NCI-H187 (cell line): ENCODE results near the gene APOOL.
A peak's percentile ranks its signal among the peaks of the same experiment; 100 is the strongest.
"Not testable (repeated sequence)": the region's sequence is repeated elsewhere in the genome, so short reads cannot be mapped to it uniquely, and the experiment has no call there.

Source experiments
- DNase-seq, 2 experiments: peaks; one replicate each; lab custom pipeline; 2025; lab: John Stamatoyannopoulos, UW

Gene APOOL, protein sequence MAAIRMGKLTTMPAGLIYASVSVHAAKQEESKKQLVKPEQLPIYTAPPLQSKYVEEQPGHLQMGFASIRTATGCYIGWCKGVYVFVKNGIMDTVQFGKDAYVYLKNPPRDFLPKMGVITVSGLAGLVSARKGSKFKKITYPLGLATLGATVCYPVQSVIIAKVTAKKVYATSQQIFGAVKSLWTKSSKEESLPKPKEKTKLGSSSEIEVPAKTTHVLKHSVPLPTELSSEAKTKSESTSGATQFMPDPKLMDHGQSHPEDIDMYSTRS

DNA sequence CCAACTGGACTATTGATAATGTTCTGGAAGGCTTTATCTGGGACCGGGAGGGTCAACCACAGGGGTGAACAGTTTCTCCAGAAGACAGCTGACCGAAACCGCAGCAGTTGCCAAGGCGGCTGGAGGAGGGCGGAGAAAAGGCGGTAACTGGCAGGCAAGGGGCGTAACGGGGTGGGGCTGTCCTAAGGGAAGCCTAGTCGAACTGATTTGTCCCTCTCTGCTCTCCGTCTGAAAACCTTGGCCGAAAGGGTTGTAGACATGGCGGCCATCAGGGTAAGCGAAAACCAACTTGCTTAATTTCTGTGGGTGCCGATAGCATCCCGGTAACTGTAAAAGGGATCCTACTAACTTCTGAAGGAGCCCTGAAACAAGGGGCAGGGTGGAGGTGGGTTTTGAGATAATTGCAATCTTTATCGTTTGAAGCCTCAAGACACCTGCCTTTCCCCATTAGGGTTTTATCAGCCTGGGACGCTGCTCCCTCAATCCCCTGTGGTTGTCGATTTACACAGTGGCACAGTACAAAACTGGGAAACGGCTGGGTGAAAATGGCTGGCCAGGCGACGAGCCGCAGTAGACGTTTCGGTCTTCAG, at the start of gene APOOL:
Gene APOOL, plus strand, starts transcription at position 223 of the 590 bp plus-strand sequence. Its CDS starts 36 bp downstream, at position 259.
- peak; percentile 70 to 82 for DNase-seq

DNA sequence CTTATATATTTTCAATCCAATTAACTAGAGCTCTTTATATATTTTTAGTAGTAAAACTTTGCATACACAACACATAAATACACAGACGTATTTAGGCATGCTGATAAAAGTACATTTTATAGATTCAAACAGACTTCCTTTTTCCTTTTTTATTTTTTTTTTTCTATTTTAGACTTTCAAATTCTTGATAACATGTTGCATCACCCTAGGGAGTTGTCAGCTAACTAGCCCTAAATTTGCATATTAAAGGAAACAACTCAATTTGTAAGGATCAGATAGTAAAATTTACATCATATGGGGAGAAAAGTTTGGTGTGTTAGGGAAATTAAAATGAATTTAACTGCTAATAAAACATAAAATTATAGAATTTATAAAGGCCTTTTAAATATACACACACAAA, 47.4 kb upstream of the APOOL start:
- DNase-seq: no peak

DNA sequence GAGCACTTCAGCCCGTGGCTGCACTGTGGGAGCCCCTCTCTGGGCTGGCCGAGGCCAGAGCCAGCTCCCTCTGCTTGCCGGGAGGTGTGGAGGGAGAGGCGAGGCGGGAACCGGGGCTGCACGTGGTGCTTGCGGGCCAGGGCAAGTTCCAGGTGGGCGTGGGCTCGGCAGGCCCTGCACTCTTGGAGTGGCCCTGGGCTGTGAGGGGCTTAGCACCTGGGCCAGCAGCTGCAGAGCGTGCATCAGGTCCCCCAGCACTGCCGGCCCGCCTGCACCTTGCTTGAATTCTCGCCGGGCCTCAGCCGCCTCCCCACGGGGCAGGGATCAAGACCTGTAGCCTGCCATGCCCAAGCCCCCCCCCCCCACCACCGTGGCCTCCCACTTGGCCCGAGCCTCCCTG, 28.9 kb upstream of the APOOL start:
- DNase-seq: no peak

DNA sequence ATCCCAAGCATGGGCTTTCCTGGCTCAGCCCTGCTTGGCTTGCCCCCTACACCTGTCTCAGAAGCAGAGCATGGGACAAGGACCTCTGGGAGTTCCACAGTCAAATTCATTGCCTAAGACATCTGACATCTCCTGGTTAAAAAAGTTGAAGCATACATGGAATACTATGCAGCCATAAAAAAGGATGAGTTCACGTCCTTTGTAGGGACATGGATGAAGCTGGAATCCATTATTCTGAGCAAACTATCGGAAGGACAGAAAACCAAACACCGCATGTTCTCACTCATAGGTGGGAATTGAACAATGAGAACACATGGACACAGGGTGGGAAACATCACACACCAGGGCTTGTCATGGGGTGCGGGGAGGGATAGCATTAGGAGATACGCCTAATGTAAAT, 11.9 kb upstream of the APOOL start:
- not testable (repeated sequence) for DNase-seq

DNA sequence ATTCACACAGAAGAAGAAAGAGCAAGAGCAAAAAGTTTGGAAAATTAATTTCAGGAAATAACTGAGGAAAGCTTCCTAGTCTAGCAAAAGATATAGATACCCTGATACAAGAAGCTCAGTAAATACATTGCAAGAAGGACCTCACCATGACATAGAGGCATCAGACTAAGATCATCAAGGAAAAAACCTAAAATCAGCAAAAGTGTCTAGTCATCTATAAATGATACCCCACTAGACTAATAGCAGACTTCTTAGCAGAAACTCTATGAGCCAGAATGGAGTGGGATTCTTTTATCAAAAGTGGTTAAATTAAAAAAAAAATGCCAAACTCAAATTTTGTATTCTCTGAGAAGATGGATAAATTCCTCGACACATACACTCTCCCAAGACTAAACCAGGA, 10.5 kb upstream of the APOOL start:
- no peak for DNase-seq

DNA sequence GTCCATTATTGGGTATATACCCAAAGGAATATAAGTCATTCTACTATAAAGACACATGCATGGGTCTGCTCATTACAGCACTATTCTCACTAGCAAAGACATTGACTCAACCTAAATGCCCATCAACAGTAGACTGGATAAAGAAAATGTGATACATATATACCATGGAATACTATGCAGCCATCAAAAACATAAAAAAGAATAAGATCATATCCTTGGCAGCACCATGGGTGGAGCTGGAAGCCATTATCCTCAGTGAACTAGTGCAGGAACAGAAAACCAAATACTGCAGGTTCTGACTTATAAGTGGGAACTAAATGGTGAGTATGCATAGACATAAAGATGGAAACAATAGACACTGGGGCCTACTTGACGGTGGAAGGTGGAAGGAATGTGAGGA, 2.3 kb upstream of the APOOL start:
- DNase-seq: no peak

DNA sequence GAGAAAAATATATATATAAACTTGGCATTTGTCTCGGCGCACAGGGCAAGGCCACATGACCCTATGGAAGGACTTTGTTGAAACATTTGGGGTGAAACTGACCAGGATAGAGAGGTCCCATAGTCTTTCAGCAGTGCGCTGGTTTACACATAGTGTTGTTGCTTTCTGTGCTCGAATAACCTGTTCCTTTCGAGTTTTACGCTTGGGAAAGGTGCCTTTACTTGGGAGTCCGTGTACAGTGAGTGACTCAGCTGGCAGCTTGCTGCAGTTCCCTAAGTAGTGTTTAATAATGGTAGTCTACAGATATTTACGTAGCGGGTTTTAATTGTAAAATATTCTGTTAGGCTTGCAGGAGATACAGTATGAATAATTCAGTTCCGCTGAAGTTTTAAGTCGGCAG, 578 bp downstream of the APOOL start:
- DNase-seq: no peak

DNA sequence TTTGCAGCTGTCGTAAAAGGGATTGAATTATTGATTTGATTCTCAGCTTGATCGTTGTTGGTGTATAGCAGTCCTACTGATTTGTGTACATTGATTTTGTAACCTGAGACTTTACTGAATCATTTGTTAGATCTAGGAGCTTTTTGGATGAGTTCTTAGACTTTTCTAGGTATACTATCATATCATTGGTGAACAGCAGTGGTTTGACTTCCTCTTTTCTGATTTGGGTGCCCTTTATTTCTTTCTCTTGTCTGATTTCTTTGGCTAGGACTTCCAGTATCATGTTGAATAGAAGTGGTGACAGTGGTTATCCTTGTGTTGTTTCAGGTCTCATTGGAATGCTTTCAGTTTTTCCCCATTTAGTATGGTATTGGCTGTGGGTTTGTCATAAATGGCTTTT, 8.4 kb downstream of the APOOL start:
- DNase-seq: no peak

DNA sequence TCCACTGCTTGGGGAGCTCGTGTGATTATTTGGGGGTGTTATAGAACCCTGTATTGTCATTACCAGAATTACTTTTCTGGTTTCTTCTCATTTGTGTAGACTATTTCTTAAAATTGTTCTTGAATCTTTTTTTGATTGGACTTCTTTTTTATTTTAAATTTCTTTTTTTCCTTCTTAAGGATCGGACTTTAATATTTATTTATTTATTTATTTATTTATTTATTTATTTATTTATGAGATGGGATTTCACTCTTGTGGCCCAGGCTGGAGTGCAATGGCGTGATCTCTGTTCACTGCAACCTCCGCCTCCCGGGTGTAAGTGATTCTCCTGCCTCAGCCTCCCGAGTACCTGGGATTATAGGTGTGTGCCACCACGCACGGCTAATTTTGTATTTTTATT, 11.7 kb downstream of the APOOL start:
- DNase-seq: not testable (repeated sequence)

DNA sequence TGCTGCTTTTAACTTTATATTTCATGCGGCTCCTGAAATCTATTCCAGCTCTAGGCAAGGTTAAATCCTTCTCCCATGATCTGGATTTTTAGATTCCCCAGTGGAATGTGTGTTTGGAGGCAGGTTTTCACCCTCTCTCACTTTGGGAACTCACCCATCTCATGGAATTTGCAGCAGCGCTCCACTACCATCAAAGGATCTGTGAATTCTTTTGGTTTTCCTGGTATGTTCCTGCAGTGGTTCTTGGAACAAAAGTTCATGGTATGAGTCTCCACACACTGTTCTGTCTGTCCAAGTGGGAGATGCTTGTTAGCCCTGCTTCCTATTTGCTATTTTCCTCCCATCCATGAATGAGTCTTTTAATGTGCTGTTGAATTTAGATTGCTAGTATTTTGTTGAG, 14.0 kb downstream of the APOOL start:
- no peak for DNase-seq

DNA sequence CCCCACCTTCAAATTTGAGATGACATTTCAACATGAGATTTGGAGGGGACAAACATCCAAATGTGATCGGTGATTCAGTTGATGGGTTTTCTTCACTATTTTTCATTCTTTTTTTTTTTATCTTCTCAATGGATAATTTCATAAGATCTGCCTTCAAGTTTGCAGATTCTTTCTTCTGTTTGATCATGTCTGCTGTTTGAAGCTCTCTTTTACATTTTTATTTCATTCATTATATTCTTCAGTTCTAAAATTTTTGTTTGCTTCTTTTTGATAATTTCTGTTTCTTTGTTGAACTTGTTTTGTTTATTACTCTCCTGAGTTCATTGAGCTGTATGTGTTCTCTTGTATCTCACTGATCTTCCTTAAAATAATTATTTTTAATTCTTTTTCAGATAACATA, 14.8 kb downstream of the APOOL start:
- no peak for DNase-seq

DNA sequence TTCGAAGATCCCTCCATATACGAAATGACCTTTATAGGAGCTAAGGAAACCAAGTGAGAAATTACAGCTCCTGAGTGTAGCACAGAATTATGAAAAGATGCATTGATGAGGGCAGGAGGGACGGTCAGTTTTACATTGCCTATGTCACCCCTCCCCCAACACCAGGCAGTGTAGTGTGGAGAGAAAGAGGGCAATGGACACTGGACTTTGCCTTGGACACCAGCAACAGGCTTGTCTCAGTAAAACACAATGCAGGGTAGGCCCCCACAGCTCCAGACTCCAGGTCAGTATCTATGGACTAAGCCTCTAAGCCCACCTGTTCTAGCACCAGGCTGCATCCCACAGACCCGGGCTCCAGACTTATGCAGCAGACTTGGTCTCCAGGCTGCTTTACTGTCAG, 16.5 kb downstream of the APOOL start:
- no peak for DNase-seq

DNA sequence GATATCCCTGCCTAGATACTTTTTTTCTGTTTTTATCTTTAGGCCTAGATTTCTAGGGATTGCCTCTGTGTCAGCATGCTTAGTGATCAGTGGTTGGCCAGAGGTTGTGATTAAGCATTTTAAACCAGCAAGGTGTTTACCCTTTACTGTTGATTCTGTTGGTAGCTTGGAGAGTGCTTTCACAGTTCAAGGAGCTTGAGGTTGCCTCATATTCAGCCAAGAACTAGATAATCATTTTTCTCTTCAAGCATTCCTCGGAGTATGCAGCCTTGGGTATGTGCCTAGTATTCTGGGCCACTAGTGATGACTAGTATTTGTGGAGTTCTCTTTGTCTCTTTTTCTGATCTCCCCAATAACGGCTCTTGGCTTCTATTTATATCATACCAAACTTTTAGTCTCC, 20.4 kb downstream of the APOOL start:
- no peak for DNase-seq

DNA sequence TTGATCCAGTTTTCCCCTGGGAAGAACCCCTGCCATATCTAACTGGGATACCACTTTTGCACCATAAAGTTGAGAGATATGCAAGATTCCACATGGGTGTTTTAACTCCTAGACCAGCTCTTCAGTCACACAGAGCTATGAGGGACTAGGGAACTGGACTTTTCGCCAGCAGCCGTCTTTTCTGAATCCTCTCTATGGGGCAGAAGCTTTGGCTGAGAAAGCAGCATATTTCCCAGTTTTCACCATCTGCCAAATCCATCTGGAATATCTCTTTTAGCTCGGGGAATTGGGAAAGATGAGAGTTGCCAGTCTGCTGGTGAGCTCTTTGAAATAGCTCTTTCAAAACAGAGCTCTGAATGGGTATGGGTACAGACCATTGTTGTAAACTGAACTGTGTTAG, 20.9 kb downstream of the APOOL start:
- DNase-seq: no peak

DNA sequence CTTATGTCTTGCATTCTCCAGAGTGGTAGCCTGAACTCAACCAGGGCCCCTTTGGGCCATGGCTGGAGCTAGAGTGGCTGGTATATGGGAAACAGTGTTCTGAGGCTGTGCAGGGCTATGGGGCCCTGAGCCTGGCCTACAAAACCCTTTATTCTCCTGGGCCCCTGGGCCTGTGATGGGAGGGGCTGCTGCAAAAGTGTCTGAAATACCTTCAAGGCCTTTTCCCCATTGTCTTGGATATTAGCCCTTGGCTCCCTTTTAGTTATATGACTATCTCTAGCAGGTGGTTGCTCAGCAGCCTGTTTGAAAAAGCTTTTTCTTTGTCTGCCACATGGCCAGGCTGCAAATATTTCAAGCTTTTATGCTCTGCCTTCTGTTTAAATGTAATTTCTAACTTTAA, 22.5 kb downstream of the APOOL start:
- no peak for DNase-seq

DNA sequence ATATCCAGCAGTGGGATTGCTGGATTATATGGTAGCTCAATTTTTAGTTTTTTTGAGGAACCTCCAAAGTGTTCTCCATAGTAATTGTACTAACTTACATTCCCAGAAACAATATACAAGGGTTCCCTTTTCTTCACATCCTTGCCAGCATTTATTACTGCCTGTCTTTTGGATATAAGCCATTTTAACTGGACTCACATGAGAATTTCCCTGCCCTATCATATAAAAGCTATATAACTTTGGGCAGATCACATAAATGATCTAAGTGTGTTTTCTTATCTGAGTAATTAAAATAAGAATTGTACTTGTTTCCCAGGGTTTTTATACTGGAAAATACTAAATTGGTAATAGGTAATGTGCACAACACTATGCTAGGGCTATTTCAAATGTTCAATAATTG, 25.4 kb downstream of the APOOL start:
- DNase-seq: no peak

DNA sequence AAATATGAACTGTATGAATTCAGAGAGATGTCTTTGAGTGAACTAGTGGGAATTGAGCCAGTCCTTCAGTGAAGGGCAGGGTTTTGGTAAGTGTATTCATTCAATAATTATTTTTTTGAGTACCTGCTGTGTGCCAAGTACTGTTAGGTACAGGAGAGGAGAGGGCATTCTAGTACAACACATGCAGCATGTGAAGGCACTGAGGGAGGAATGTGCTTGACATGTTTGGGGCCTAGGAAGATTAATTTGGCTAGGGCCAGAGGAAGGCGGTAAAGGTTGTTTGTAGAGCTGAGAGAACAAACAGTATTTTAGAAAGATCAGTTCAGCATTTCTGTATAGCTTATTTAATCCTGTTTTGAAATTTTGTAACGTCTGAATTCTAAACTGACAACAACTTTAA, 27.8 kb downstream of the APOOL start:
- DNase-seq: no peak

DNA sequence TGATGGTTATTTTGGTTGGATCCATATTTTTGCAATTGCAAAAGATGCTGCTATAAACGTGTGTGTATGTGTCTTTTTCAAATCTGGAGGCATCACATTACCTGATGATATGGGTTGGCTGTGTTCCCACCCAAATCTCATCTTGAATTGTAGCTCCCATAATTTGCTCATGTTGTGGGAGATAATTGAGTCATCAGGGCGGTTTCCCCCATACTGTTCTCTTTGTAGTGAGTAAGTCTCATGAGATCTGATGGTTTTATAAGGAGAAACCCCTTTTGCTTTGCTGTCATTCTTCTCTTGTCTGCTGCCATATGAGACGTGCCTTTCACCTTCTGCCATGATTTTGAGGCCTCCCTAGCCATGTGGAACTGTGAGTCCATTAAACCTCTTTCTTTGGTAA, 33.4 kb downstream of the APOOL start:
- no peak for DNase-seq

DNA sequence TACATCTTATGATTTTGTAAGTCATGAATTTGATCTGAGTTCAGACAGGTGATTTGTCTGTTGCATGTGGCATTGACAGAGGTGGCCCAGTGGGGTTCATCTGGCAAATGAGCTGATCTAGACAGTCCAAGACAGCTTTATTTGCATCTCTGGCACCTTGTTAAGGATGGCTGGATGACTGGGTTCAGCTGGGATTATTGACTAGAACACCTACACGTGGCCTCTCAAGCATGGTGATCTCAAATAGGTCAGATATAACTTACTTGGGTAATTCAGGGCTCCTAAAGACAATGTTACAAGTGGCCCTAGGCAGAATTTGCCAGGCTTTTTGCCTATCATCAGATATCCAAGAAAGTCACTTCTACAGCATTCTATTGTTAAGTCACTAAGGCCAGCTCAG, 48.0 kb downstream of the APOOL start:
- DNase-seq: no peak

DNA sequence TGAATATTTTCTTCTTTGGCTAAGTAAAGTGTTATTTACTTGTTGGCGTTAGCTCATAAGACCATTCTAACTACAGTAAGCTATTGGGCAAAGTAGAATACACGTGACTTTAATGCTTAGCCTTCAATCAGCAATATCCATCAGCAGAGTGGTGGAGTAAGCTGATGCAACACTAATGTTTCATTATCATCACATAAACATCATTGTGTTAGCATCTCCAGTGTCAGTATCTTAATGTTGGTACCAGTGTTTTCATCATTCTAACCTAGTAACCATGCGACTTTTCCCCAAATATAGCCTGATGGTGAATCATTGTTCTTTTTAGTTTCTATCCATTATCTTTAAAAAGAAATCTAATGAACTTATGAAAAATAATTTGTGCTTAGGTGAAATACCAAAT, 48.5 kb downstream of the APOOL start:
- no peak for DNase-seq

DNA sequence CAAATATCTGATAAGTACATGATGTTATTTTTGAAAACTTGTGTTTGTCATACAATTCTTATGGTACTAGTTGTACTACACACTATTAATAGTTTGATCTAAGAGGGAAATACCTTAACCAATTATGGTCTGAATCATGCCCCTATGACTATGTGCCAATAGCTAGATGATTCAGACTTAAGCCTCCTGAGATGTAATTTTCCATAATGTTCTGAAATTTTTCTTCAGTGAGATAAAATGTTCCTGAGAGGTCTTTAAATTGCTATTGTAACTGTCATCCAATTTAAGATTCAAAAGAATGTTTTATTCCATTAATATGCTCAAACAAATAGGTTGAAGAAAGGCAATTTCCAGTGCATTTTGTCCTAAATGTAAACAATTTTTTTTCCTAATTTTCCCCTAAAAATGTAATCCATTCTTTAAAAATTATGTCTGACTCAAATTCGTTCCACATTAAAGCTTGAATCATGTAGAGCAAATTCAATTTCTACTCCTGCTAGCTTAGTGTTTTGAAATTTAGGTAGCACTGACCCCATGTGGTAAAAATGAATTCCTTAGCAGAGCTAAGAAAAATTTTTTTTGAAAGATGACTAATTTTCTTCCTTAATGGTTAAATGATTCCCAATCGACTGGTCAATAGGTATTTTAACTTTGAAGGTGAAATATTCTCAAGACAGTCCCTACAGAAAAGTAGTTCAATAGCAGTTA, 49.1 kb downstream of the APOOL start:
- DNase-seq: no peak

DNA sequence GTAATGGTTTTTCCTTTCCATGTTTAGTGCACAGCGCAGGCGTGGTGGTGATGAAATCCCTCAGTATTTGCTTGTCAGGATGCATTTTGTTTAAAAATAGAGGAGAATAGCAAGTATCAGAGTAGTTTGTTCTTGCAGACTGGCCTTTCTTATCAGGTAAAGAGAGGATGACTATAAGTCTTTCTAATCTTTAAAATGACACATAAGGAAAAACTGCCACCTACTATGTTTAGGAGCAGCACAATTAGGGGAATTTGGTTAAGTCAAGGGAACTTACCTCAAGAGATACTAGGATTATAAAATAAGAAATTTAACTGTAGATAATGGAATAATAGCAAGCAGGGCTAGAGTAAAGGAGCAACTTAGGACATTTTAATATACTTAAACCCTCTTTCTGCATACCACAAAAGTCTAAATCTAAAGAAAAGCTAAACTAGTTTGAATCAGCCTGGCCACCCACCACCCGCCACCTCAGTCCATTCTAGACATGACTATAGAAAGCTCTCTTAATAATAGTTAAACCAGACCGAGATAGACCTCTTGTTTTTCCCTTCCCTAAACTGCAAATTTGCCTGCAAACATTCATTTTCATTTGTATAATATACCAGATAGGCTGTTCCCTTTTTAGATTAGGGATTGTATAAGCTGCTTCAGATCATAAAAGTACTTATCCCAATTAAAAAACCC, 62.0 kb downstream of the APOOL start:
- DNase-seq: no peak

DNA sequence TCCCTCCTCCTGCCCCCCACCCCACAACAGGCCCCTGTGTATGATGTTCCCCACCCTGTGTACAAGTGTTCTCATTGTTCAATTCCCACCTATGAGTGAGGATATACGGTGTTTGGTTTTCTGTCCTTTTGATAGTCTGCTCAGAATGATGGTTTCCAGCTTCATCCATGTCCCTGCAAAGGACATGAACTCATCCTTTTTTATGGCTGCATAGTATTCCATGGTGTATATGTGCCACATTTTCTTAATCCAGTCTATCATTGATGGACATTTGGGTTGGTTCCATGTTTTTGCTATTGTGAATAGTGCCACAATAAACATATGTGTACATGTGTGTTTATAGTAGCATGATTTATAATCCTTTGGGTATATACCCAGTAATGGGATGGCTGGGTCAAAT, 73.6 kb downstream of the APOOL start:
- DNase-seq: not testable (repeated sequence)
